ENCODE data around the gene CASR.

Gene CASR

GRCh38 chr3:122307976-122308375 is 124.5 kb downstream of the CASR start:
- no peak for DNase-seq

GRCh38 chr3:122310361-122310760 is 126.9 kb downstream of the CASR start:
- DNase-seq: no peak

GRCh38 chr3:122312826-122313225 is 129.4 kb downstream of the CASR start:
- no peak for DNase-seq

DNA sequence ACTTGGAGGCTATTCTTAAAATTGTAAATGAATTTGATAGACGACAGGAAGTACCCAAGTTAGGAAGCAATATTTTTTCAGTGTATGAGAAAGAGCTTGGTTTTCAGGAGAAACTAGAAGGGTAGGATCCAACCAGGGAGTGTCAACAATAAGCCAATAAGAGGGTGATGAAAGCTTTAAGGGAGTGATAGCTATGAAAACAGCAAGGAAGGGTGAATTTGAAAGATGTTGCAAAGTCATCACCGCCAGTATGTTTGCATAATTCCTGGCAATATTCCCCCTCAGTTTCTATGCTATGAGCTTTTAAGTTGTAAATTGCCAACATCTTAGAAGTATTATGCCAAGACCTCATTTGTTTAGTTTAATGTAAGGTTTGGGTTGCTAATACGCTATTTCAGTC is 129.8 kb downstream of the CASR start:
- no peak for DNase-seq

- no peak for DNase-seq
These were observed 130.9 kb downstream of the CASR start for GRCh38 chr3:122314228-122314876.

DNA sequence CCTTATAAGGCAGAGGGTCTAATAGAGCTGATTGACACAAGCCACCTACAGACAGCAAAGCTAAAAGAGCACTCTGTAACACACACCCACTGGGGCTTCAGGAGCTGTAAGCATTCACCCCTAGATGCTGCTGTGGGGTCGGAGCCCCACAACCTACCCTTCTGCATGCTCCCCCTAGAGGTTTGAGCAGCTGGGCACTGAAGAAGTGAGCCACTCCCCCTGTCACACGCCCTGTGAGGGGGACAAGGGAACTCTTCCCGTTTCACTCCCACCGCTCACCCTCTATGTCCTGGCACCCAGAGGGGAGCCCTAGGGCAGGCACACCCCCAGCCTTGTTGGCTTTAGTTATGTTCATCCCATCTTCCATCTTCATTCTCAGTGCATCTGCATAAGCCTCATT is 132.2 kb downstream of the CASR start:
- no peak for DNase-seq

DNA sequence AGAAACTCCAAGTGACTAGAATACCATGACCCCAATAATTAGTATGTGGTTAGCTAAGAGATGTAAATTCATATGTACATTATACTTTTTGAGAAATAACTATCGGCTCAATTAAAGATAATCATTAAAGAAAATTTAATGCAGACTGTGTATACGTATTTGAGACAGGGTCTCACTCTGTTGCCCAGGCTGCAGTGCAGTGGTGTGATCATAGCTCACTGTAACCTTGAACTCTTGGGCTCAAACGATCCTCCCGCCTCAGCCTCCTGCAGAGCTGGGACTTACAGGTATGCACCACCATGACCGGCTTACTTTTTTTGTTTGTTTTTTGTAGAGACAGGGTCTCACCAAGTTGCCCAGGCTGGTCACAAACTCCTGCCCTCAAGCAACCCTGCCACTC is 132.9 kb downstream of the CASR start:
- no peak for DNase-seq

DNA sequence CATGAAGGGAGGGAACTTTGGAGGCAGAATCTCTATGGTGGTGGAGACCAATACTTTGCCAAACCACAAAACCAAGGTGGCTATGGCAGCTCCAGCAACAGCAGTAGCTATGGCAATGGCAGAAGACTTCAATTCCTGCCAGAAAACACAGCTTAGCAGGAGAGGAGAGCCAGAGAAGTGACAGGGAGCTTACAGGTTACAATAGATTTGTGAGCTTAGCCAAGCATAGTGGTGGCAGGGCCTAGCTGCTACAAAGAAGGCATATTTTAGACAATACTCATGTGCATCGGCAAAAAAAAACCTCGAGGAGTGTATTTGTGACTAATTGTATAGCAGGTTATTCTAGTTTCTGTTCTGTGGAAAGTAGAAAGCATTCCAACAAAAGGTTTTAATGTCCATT is 135.2 kb downstream of the CASR start:
- DNase-seq: no peak

DNA sequence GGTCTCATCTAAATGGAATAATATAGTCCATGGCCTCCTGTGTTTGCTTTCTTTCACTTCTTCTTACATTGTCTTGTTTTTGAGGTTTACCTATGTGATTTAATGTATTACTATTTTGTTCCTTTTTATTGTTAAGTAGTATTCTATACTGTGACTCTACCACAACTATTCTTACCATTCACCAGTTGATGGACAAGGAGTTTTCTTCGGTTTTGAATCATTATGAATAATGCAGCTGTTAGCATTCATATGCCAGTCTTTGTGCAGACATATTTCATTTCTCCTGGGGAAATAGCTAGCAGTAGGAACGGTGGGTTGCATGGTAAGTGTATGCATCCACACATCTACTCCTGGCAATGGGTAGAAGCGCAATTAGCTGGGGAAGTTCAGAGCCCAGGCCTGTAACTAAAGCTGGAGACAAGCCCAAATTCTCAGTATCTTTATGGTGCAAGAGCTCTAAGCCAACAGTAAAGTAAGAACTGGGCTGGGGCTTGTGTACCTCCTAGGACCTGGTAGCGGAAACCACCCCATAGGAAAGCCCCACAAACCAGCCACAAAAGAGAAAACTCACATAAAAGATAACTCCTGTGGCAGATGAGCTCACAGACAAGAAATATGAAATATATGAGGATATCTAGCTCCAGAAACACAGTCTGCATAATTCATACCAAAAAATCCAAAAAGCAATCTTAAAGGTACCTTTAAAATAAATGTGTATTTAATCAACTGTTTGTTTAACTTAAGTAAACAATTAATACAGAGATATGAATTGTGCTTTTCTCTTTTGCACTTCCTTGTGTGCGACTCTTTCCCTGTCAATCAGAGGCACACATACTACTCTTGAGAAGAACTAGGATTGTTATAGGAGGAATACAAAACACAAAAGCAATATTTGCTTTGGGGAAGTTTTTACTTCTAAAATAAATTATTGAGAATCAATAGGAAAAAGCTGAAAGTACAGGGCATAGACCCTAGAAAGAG is 138.9 kb downstream of the CASR start:
- no peak for DNase-seq

DNA sequence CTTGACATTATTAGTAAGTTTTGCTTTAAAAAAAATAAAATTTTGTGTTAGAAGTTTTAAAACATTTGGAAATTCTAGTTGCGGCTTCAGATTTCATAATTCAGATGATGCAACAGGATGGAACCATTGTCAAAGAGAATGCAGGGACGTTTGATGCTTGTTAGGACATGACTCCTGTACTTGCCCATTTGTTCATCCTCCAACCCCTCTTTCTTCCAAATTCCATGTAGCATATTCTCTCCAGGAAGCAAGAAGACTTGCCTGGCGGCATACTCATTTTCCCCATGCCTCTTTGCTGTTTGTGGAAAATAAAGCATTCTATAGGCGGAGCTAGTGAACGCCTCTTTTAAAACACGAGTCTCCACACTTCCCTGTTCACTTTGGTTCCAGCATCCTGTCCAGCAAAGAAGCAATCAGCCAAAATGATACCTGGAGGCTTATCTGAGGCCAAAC is 141.4 kb downstream of the CASR start, which contains the start of gene CSTA:
TSS of gene CSTA (plus strand) at position 378 of the 453 bp plus-strand sequence. CDS start at position 423, 45 bp downstream.
- no peak for DNase-seq

DNA sequence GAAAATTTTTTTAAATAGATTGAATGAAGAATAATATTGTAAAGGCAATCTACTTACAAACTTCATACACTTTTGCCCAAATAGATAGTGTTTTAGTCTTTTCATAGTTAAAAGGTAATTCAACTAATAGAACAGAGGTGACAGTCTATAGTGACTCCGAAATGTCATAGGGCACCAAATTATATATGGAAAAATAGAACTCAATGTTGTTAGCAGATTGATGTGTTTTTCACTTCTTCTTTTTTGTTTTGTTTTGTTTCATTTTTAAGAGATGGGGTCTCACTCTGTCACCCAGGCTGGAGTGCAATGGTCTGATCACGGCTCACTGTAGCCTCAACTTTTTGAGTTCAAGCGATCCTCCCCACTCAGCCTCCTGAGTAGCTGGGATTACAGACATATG is 142.3 kb downstream of the CASR start:
- no peak for DNase-seq

- no peak for DNase-seq
These were observed 148.4 kb downstream of the CASR start for GRCh38 chr3:122331886-122332285.

DNA sequence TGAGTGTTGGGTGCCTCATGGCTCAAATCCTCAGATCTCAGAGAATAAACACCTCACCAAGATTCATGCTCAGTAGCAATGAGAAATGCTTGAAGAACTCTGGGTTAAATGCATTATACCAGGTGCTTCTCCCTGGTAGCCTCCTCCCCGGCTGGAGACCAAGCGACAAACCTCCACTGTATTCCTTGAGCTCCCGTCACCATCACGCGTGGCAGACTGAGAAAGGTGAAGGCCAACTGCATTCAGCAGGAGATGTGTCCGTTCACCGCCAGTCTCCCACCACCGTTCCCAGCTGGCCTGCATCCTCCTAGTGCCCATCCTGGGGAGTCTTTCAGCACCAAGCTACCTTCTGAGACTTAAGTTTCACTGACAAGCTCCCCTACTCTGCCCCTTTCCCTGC is 149.1 kb downstream of the CASR start:
- DNase-seq: no peak
